GM12874 (cell line): ENCODE measurements around the gene SPG11.

ENCODE experiments used
- TF ChIP-seq, protein P1 (sequence below): IDR thresholded peaks from 2 replicates; pipeline ENCODE4 v1.5.1; 2011; ENCODE audit warnings: low read depth, mild to moderate bottlenecking, control low read depth, low read length, moderate library complexity; ENCODE audit not compliant: insufficient read depth

The SPG11 gene

GRCh38 chr15:44654858-44655257 is 8.6 kb downstream of the SPG11 start:
- TF ChIP-seq, protein P1, sequence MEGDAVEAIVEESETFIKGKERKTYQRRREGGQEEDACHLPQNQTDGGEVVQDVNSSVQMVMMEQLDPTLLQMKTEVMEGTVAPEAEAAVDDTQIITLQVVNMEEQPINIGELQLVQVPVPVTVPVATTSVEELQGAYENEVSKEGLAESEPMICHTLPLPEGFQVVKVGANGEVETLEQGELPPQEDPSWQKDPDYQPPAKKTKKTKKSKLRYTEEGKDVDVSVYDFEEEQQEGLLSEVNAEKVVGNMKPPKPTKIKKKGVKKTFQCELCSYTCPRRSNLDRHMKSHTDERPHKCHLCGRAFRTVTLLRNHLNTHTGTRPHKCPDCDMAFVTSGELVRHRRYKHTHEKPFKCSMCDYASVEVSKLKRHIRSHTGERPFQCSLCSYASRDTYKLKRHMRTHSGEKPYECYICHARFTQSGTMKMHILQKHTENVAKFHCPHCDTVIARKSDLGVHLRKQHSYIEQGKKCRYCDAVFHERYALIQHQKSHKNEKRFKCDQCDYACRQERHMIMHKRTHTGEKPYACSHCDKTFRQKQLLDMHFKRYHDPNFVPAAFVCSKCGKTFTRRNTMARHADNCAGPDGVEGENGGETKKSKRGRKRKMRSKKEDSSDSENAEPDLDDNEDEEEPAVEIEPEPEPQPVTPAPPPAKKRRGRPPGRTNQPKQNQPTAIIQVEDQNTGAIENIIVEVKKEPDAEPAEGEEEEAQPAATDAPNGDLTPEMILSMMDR, result no peak

DNA sequence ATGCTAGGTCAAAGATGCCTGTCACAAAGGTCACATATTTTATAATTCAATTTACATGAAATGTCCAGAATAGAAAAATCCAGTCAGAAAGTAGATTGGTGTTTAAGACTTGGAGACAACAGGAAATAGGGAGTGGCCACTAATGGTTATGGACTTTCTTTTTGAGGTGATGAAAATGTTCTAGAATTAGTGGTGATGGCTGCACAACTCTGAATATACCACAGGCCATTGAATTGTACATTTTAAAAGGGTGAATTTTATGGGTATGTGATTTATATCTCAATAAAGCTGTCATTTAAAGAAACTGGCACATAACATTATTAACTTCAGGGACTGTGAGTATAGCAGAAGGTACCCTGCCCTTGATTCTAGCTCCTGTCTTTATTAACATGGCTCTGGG is 15.8 kb downstream of the SPG11 start:
- TF ChIP-seq, protein P1, result no peak

GRCh38 chr15:44647036-44647435 is 16.4 kb downstream of the SPG11 start:
- TF ChIP-seq, protein P1, result no peak

GRCh38 chr15:44646460-44646859 is 17.0 kb downstream of the SPG11 start:
- TF ChIP-seq, protein P1, result no peak

GRCh38 chr15:44641651-44642050 is 21.8 kb downstream of the SPG11 start:
- TF ChIP-seq, protein P1, result no peak

DNA sequence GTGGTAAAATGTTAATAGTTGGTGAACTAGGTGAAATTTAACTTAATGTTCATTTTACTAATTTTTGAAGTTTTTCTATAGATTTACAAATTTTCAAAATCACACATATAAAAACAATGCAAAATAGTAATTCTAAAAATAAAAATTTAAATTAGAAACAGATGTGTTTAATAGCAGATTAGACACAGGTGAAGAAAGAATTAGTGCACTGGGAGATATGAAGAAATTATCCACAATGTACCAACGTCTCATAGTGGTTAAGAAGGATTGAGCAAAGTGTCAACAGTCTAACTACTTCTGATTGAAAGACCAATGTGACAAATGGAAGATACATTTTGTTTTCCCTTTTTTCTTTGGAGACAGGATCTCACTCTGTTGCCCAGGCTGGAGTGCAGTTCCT is 26.5 kb downstream of the SPG11 start:
- TF ChIP-seq, protein P1, result no peak

DNA sequence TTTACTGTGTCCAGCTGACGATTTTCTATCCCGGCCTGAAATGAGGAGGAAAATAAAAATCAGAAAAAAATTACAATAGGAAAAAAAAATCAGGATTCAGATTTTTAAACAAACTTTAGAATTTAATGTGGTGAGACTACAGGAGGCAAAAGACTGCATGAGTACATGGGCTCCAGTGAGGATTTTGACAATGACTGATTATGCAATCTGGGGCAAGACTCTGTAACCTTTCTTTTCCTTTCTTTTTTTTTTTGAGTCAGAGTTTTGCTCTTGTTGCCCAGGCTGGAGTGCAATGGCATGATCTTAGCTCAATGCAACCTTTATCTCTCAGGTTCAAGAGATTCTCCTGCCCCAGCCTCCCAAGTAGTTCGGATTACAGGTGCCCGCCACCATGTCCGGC is 29.9 kb downstream of the SPG11 start:
- TF ChIP-seq, protein P1, result no peak

DNA sequence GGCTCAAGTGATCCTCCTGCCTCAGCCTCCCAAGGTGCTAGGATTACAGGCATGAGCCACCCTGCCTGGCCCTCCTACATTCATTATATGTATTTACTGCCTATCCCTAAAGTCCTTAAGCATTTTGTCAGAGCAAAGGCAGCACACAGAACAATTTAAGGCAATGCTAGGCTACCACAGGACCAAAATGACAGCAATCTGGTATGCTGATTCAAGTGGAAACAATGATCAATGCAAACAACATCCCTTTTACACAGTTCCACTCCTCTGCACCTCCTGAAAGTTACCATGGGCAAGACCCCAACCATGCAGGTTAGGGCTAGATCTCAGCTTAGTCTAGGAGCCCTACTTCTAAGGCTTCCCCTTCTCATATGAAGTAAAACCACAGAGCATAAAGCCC is 40.3 kb downstream of the SPG11 start:
- TF ChIP-seq, protein P1, result no peak
